Heart left ventricle (tissue), 16 donors: ENCODE results near the gene ZC3H18. TPM values are rescaled to one million over a fixed set of nuclear protein-coding genes. Genes with fewer than 3 reads are reported as not detected.

ENCODE experiments used
- ATAC-seq, 4 donors: fragments of 200-7000 bp; cut with Tn5 transposase; one replicate each; pipeline ENCODE4 v1.9.1; 2020 to 2022; ENCODE audit warnings: moderate library complexity in 4 of 4, mild to moderate bottlenecking in 3 of 4, moderate number of reproducible peaks in 1 of 4
- DNase-seq, 5 donors: peaks; one replicate each; pipeline ENCODE4 v3.0.0-alpha.2; 2020
- H3K27ac ChIP-seq, 12 donors: fragments of 200-600 bp; sonication (generic) in 4 of 12; one replicate each; pipeline versions ENCODE4 v1.5.0 to v1.8.0; 2016 to 2022; ENCODE audit warnings: mild to moderate bottlenecking in 2 of 12
- H3K27me3 ChIP-seq, 9 donors: fragments of 200-600 bp; sonication (generic) in 2 of 9; one replicate each; pipeline versions ENCODE4 v1.5.1 to v1.8.0; 2016 to 2022; ENCODE audit warnings: mild to moderate bottlenecking in 3 of 9
- H3K36me3 ChIP-seq, 9 donors: fragments of 200-600 bp; sonication (generic) in 2 of 9; one replicate each; pipeline versions ENCODE4 v1.5.0 to v1.8.0; 2018 to 2022; ENCODE audit warnings: mild to moderate bottlenecking in 2 of 9
- H3K4me1 ChIP-seq, 12 donors: fragments of 200-600 bp; sonication (generic) in 4 of 12; one replicate each; pipeline versions ENCODE4 v1.5.0 to v1.8.0; 2016 to 2022; ENCODE audit warnings: mild to moderate bottlenecking in 3 of 12
- H3K4me3 ChIP-seq, 12 donors: fragments of 200-600 bp; sonication (generic) in 4 of 12; one replicate each; pipeline versions ENCODE4 v1.5.0 to v1.8.0; 2017 to 2022; ENCODE audit warnings: mild to moderate bottlenecking in 9 of 12, moderate library complexity in 4 of 12
- H3K9me3 ChIP-seq, 12 donors: fragments of 200-600 bp; sonication (generic) in 4 of 12; one replicate each; pipeline versions ENCODE4 v1.5.0 to v1.8.0; 2016 to 2022; ENCODE audit warnings: mild to moderate bottlenecking in 1 of 12
- CTCF ChIP-seq, 12 donors: fragments of 200-600 bp; sonication (generic) in 4 of 12; IDR thresholded peaks; one replicate each; pipeline versions ENCODE4 v1.5.0 to v1.8.0; 2018 to 2022; ENCODE audit warnings: antibody characterized with exemption in 12 of 12, mild to moderate bottlenecking in 5 of 12
- POLR2A ChIP-seq, 2 donors: fragments of 450-650 bp; IDR thresholded peaks; one replicate each; pipeline ENCODE4 v1.6.1; 2017; ENCODE audit warnings: antibody characterized with exemption in 2 of 2, mild to moderate bottlenecking in 2 of 2, moderate library complexity in 2 of 2
- WGBS, 4 donors: extraction: QIAGEN DNeasy Blood & Tissue Kit in 2 of 4; methylation state at CpG; one replicate each; pipeline versions ENCODE4 v1.1.5 to v1.1.7; 2013 to 2018; 5-methylcytosine and 5-hydroxymethylcytosine counted together
- intact Hi-C, 10 donors: fragments of 100-400 bp; cut with DNase I; formaldehyde crosslinking; loops; one replicate each; pipeline versions ENCODE4 v1.11.1 to v1.14.2; 2022
- polyA plus RNA-seq, 2 donors: library from polyadenylated mRNA; stranded (reverse); fragments of 200-250 nt; gene quantifications; one replicate each; pipeline ENCODE4 v1.2.3, GENCODE V29; 2013
- total RNA-seq, 9 donors: library from RNA; depleted of rRNA in 2 of 9; stranded (reverse); fragments of >200 nt in 2 of 9; fragmentation: NEBNext Ultra II Directional in 3 of 9; extraction: Animal tissue kit (Norgen Biotek cat#: 25700) in 3 of 9; gene quantifications; one replicate each; pipeline versions ENCODE4 v1.1.0 to v1.2.4, GENCODE V29; 2016 to 2023
- donor health status: ischemic (EF 13 %, LVEDD 7.1; RV severe dilation, severe dysfunction).
- donor health status: healthy with polysubstance abuse.
- donor health status: DM: no; HTN: yes; CAD: no.
- donor health status: DM: no; HTN: no; CAD: no.
- donor health status: ischemic (EF 25% LVEDD 6.9; RV normal size, moderate dysfunction).
- donor health status: ischemic (EF 25% LVEDD 5.7; RV mildly dilated, moderate dysfunction).
- donor health status: healthy.
- donor health status: DM: yes; HTN: yes; CAD: no.
- donor health status: ischemic (EF 35%, LVEDD 5.7; RV mildly dilated, moderate dysfunction).
- donor health status: nonischemic (EF 11% LVEDD 7.7; RV severe dilation, severe dysfunction).
- donor health status: DM: yes; HTN: yes; CAD: no.
- donor health status: PGD.
- donor health status: ischemic (EF 29% LVEDD 5.4; RV normal size, mild dysfunction).
- donor health status: nonischemic (EF 23%, LVEDD 6.1; RV moderate dilation, normal function).

Gene ZC3H18
- total and polyA plus RNA-seq, 11 donors, result 8.4 to 28.4 (median 21.9) TPM

DNA sequence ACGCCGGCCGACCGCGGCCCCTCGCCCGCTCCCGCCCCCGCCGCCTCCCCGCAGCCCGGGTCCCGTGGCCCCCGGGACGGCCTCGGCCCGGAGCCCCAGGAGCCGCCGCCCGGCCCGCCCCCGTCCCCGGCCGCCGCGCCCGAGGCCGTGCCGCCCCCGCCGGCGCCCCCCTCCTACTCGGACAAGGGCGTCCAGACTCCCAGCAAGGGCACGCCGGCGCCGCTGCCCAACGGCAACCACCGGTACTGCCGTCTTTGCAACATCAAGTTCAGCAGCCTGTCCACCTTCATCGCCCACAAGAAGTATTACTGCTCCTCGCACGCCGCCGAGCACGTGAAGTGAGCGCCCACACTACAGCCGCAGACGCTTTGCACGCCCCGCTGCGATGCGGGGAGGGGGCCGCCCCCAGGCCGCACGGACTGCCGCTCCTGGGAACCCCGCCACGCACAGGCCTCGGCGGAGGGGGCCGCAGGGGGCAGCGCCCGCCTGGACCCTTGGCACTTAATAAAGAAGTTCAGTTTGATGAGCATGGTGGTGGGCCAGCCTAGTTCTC is 35.5 kb upstream of the ZC3H18 start:
- intact Hi-C loops, result loop anchor here in 2 of 10 donors (10.0 kb wide), 2 partner anchors 570 to 580 kb away; partner anchors contain the start of gene BANP (in 1 of the 2)
- DNase-seq (peak in 2 of 5 donors; percentile 53 to 75), ATAC-seq (peak in 2 of 4 donors; percentile 4 to 30)
- H3K4me3 ChIP-seq, result peak overlapping the region in 11 of 12 donors; percentile 25 to 94 (median 71)
- H3K27ac ChIP-seq, result peak overlapping the region in 11 of 12 donors; percentile 28 to 93 (median 85)
- WGBS, 4 donors, result 16 to 35% (median 20%) methylated on average over 13 to 65 of the region's 65 CpGs
- no peak for TF ChIP-seq POLR2A (IDR thresholded peaks at IDR 0.05)
- peak in 3 of 12 donors; percentile 5 to 18 (median 6) for TF ChIP-seq CTCF (IDR thresholded peaks at IDR 0.05)
- H3K9me3 ChIP-seq, result no peaks in the 10 kb centered on the region
- peaks cover 4 to 14% (median 8%) of the 10 kb centered on the region in 9 donors for H3K27me3 ChIP-seq
- H3K36me3 ChIP-seq, result peaks cover 0 to 5% (median 0%) of the 10 kb centered on the region in 9 donors
- H3K4me1 ChIP-seq, result peaks cover 0 to 21% (median 9%) of the 10 kb centered on the region in 12 donors

GRCh38 chr16:88535191-88535856 is 34.9 kb upstream of the ZC3H18 start:
- Histone ChIP-seq H3K27ac (peak overlapping the region in 11 of 12 donors; percentile 28 to 92 (median 58)), H3K36me3 (peaks cover 0 to 2% (median 0%) of the 10 kb centered on the region in 9 donors), H3K27me3 (peaks cover 10 to 20% (median 12%) of the 10 kb centered on the region in 9 donors), H3K9me3 (no peaks in the 10 kb centered on the region), H3K4me3 (peak overlapping the region in 11 of 12 donors; percentile 25 to 94 (median 68)), H3K4me1 (peaks cover 0 to 21% (median 9%) of the 10 kb centered on the region in 12 donors)
- ATAC-seq (peak in 2 of 4 donors; percentile 5 to 14), DNase-seq (no peak)
- WGBS, 4 donors, result 84 to 86% (median 85%) methylated on average over 16 to 22 of the region's 22 CpGs
- TF ChIP-seq POLR2A (IDR thresholded peaks at IDR 0.05), result no peak
- TF ChIP-seq CTCF (IDR thresholded peaks at IDR 0.05), result no peak
- intact Hi-C loops, result loop anchor here in 2 of 10 donors (10.0 kb wide), 2 partner anchors 571 to 581 kb away; partner anchors contain the start of gene BANP (in 1 of the 2)

DNA sequence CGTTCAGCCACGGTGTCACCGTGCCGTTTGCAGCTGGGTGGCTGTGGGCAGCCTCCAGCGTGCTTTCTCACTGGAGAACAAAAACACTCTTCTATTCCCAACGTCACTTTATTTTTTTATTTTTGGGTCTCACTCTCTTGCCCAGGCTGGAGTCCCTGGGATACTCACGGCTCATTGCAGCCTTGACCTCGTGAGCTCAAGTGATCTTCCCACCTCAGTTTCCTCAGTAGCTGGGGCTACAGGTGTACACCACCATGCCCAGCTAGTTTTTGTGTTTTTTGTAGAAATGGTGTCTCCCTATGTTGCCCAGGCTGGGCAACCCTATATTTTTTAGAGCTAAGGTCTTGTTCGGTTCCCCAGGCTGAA is 34.4 kb upstream of the ZC3H18 start:
- Histone ChIP-seq H3K27me3 (peaks cover 10 to 25% (median 17%) of the 10 kb centered on the region in 9 donors), H3K36me3 (no peaks in the 10 kb centered on the region), H3K4me3 (no peak overlapping the region), H3K9me3 (no peaks in the 10 kb centered on the region), H3K4me1 (peaks cover 0 to 21% (median 9%) of the 10 kb centered on the region in 12 donors), H3K27ac (no peak overlapping the region)
- 88 to 94% (median 91%) methylated on average over 9 of the region's 9 CpGs for WGBS, 4 donors
- ATAC-seq, result no peak
- intact Hi-C loops, result loop anchor here in 2 of 10 donors (10.0 kb wide), 2 partner anchors 571 to 581 kb away; partner anchors contain the start of gene BANP (in 1 of the 2)
- DNase-seq, result no peak
- TF ChIP-seq POLR2A (IDR thresholded peaks at IDR 0.05) (no peak), CTCF (IDR thresholded peaks at IDR 0.05) (no peak)

GRCh38 chr16:88536510-88536909 is 33.7 kb upstream of the ZC3H18 start:
- intact Hi-C loops, result loop anchor here in 2 of 10 donors (10.0 kb wide), 2 partner anchors 572 to 582 kb away; partner anchors contain the start of gene BANP (in 1 of the 2)

More at GRCh38 chr16:88536510-88536909, 33.7 kb upstream of the ZC3H18 start:
- TF ChIP-seq CTCF (IDR thresholded peaks at IDR 0.05) (no peak), POLR2A (IDR thresholded peaks at IDR 0.05) (no peak)
- peaks cover 10 to 30% (median 22%) of the 10 kb centered on the region in 9 donors for H3K27me3 ChIP-seq
- no peaks in the 10 kb centered on the region for H3K9me3 ChIP-seq
- no peaks in the 10 kb centered on the region for H3K36me3 ChIP-seq
- H3K4me3 ChIP-seq, result no peak overlapping the region
- peaks cover 0 to 21% (median 9%) of the 10 kb centered on the region in 12 donors for H3K4me1 ChIP-seq
- no peak overlapping the region for H3K27ac ChIP-seq
- 90 to 94% (median 93%) methylated on average over 11 of the region's 11 CpGs for WGBS, 4 donors
- DNase-seq, result no peak
- no peak for ATAC-seq
